Osteocyte (in vitro differentiated cells): ENCODE measurements around the gene DPP8. TPM values are rescaled to one million over a fixed set of nuclear protein-coding genes. Genes with fewer than 3 reads are reported as not detected.

Source experiments
- DNase-seq: peaks from one replicate; pipeline ENCODE4 v3.0.0; 2021; ENCODE audit warnings: mixed read lengths; ENCODE audit not compliant: unreplicated experiment; ENCODE audit errors: extremely low spot score
- H3K27ac Mint-ChIP-seq: one replicate; pipeline ENCODE4 v1.8.0; 2021; ENCODE audit warnings: mild to moderate bottlenecking, mixed read lengths; ENCODE audit not compliant: unreplicated experiment
- H3K27me3 Mint-ChIP-seq: one replicate; pipeline ENCODE4 v1.8.0; 2021; ENCODE audit warnings: mixed read lengths; ENCODE audit not compliant: unreplicated experiment
- H3K36me3 Mint-ChIP-seq: one replicate; pipeline ENCODE4 v1.8.0; 2021; ENCODE audit warnings: mixed read lengths; ENCODE audit not compliant: unreplicated experiment
- H3K4me1 Mint-ChIP-seq: one replicate; pipeline ENCODE4 v1.8.0; 2021; ENCODE audit warnings: mixed read lengths; ENCODE audit not compliant: unreplicated experiment
- H3K4me3 Mint-ChIP-seq: one replicate; pipeline ENCODE4 v1.8.0; 2021; ENCODE audit warnings: mild to moderate bottlenecking, moderate library complexity, mixed read lengths; ENCODE audit not compliant: unreplicated experiment
- H3K9me3 Mint-ChIP-seq: one replicate; pipeline ENCODE4 v1.8.0; 2021; ENCODE audit warnings: mixed read lengths; ENCODE audit not compliant: unreplicated experiment
- total RNA-seq: library from RNA; stranded (reverse); gene quantifications from 2 replicates; pipeline ENCODE4 v1.2.1, GENCODE V29; 2021
- TF ChIP-seq, protein P1 (sequence below): fragments of 200-600 bp; sonication (generic); IDR thresholded peaks from 2 replicates; pipeline ENCODE4 v1.5.0; 2021; ENCODE audit warnings: antibody characterized with exemption, mild to moderate bottlenecking, moderate library complexity

The DPP8 gene
- total RNA-seq, 1 donor from 2014 or later, result 34.2 TPM

DNA sequence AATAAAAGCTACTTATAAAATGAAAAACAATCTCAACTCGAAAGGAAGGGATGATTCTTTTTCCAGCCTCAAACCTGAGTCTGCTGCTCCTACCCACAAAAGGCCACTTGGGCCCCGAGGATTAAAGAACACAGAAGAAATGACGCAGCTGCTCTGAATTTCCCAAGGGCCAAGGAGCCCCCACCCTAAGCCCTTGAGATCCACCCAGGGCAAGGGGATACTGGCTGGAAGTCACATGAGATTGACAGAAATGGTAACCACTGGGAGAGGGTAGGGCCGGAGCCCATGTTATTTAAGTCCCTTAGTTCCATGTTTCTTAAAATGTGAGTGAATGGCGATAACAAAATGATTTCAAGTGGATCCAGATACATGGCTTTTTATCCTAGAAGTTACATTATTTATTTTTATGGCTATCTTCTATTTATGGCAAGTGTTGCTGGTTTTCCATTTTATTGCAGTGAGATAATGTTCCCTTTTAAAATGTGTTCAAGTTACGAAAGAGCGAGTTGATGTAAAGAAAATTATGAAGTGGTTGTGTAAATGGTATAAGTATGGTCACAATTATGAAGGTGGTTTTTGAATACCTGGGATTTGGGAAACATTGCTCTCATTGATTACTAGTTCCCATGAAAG is 111.6 kb downstream of the DPP8 start:
- Mint-ChIP-seq H3K9me3 (no peaks in the 10 kb centered on the region), H3K4me3 (no peak overlapping the region), H3K4me1 (peaks cover 42% of the 10 kb centered on the region), H3K27me3 (no peaks in the 10 kb centered on the region), H3K27ac (peak overlapping the region; percentile 47), H3K36me3 (peaks cover 6% of the 10 kb centered on the region)
- no peak for DNase-seq
- TF ChIP-seq, protein P1, sequence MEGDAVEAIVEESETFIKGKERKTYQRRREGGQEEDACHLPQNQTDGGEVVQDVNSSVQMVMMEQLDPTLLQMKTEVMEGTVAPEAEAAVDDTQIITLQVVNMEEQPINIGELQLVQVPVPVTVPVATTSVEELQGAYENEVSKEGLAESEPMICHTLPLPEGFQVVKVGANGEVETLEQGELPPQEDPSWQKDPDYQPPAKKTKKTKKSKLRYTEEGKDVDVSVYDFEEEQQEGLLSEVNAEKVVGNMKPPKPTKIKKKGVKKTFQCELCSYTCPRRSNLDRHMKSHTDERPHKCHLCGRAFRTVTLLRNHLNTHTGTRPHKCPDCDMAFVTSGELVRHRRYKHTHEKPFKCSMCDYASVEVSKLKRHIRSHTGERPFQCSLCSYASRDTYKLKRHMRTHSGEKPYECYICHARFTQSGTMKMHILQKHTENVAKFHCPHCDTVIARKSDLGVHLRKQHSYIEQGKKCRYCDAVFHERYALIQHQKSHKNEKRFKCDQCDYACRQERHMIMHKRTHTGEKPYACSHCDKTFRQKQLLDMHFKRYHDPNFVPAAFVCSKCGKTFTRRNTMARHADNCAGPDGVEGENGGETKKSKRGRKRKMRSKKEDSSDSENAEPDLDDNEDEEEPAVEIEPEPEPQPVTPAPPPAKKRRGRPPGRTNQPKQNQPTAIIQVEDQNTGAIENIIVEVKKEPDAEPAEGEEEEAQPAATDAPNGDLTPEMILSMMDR, result no peak

- Mint-ChIP-seq H3K27ac (no peak overlapping the region), H3K36me3 (peaks cover 8% of the 10 kb centered on the region), H3K4me3 (no peak overlapping the region), H3K9me3 (no peaks in the 10 kb centered on the region), H3K27me3 (no peaks in the 10 kb centered on the region), H3K4me1 (peaks cover 36% of the 10 kb centered on the region)
- TF ChIP-seq, protein P1, result no peak
- no peak for DNase-seq
These were observed 113.2 kb downstream of the DPP8 start for GRCh38 chr15:65404186-65404872.

DNA sequence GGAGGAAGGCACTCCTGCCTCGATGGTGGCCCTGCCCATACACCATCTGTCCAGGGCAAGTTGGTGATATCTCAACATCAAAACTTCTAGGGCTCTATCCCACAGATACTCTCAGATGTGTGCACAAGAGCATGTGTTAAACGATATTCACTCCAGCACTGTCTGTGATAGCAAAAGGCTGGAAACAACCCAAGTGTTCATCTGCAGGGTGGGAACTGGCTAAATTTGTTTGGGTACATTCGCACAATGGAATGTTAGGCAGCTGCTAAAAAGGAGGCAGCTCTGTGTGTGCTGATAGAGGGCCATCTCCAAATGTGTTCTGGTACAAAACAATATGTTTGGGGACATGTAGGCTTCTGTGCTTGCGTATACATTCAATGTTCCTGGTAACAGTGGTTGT is 114.5 kb downstream of the DPP8 start:
- DNase-seq, result no peak
- H3K27me3 Mint-ChIP-seq, result no peaks in the 10 kb centered on the region
- peaks cover 23% of the 10 kb centered on the region for H3K4me1 Mint-ChIP-seq
- H3K36me3 Mint-ChIP-seq, result peaks cover 8% of the 10 kb centered on the region
- H3K27ac Mint-ChIP-seq, result no peak overlapping the region
- H3K4me3 Mint-ChIP-seq, result no peak overlapping the region
- TF ChIP-seq, protein P1, result no peak
- no peaks in the 10 kb centered on the region for H3K9me3 Mint-ChIP-seq

DNA sequence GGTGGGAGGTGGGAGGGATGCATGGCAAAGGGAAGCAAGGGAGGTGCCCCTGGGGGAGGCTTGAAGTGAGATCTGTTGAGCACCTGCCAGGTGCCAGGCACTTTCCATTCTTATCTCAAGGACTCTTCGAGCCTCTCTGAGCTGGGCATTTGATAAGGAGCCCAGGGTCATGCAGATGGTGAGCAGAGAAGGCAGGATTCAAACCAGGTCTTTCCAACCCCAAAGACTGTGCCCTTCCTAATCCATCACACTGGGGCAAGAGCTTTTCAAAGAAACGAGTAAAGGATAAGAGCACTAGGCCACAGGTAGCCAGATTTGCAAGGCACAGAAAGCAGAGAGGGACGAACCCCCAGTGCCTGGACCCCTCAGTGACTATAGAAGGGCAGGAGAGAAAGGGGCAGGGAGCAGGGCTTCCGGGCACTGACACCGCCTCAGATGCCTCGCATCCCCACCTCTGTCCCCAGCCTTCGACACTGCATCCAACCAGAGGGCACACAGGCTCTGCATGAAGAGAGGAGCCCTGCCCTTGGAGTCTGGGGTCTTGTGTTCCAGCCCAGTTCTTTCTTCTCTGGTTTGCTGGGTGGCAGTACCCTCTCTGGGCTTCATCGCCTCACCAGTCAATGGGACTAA is 115.8 kb downstream of the DPP8 start:
- Mint-ChIP-seq H3K36me3 (peaks cover 17% of the 10 kb centered on the region), H3K27me3 (no peaks in the 10 kb centered on the region), H3K9me3 (no peaks in the 10 kb centered on the region), H3K27ac (peak overlapping the region; percentile 56), H3K4me3 (no peak overlapping the region), H3K4me1 (peaks cover 20% of the 10 kb centered on the region)
- TF ChIP-seq, protein P1, result no peak
- no peak for DNase-seq
